OCI-LY3 (cell line): Measurements from ENCODE around the gene FFAR1.
"Not testable (repeated sequence)": the region's sequence is repeated elsewhere in the genome, so short reads cannot be mapped to it uniquely, and the experiment has no call there.

Source experiments
- H2AFZ ChIP-seq: fragments of 200-600, 300-600 bp; shearing (Covaris generic); 2 replicates; pipeline ENCODE4 v1.6.0; 2014; ENCODE audit warnings: antibody characterized with exemption, low read depth, low read length
- H3K27ac ChIP-seq: fragments of 200-600, 300-600 bp; sonication (generic); 2 replicates; pipeline ENCODE4 v1.5.1; 2014; ENCODE audit warnings: mild to moderate bottlenecking, low read length, moderate library complexity, mixed read lengths
- H3K27me3 ChIP-seq: fragments of 200-600, 300-600 bp; sonication (generic); 2 replicates; pipeline ENCODE4 v1.6.1; 2014; ENCODE audit warnings: low read depth, low read length, mixed read lengths
- H3K36me3 ChIP-seq: fragments of 200-600, 300-600 bp; sonication (generic); replicated peaks from 2 replicates; pipeline ENCODE3; 2014; ENCODE audit warnings: low read depth, low read length, mixed read lengths
- H3K4me1 ChIP-seq: fragments of 300-600, 200-600 bp; sonication (generic); 2 replicates; pipeline ENCODE4 v1.6.1; 2014; ENCODE audit warnings: low read length, mixed read lengths
- H3K4me2 ChIP-seq: fragments of 200-600, 300-600 bp; sonication (generic); 2 replicates; pipeline ENCODE4 v1.6.1; 2014; ENCODE audit warnings: low read length, mixed read lengths
- H3K4me3 ChIP-seq: fragments of 300-600, 200-600 bp; sonication (generic); 2 replicates; pipeline ENCODE4 v1.5.1; 2014; ENCODE audit warnings: antibody characterized with exemption, mild to moderate bottlenecking, low read length, moderate library complexity
- H3K79me2 ChIP-seq: fragments of 300-600, 200-600 bp; shearing (Covaris generic); 2 replicates; pipeline ENCODE4 v1.6.1; 2014; ENCODE audit warnings: mild to moderate bottlenecking, low read length, mixed read lengths
- H3K9ac ChIP-seq: fragments of 300-600, 200-600 bp; shearing (Covaris generic); 2 replicates; pipeline ENCODE4 v1.6.0; 2014; ENCODE audit warnings: mild to moderate bottlenecking, low read length, moderate library complexity
- H3K9me3 ChIP-seq: fragments of 200-600, 300-600 bp; shearing (Covaris generic); 2 replicates; pipeline ENCODE4 v1.6.1; 2014; ENCODE audit warnings: low read length, mixed read lengths; ENCODE audit not compliant: insufficient read depth
- H4K20me1 ChIP-seq: fragments of 200-600, 300-600 bp; sonication (generic); 2 replicates; pipeline ENCODE4 v1.6.1; 2016; ENCODE audit warnings: low read length, mixed read lengths; ENCODE audit not compliant: insufficient read depth
- CTCF ChIP-seq: fragments of 200-600, 300-600 bp; sonication (generic); IDR thresholded peaks from 2 replicates; pipeline ENCODE4 v1.5.1; 2014; ENCODE audit warnings: antibody characterized with exemption, low read length, low read depth
- EZH2phosphoT487 ChIP-seq: fragments of 200-600 bp; shearing (Covaris generic); IDR thresholded peaks from 2 replicates; pipeline ENCODE4 v1.6.1; 2018; ENCODE audit warnings: antibody characterized with exemption, mixed run types, low read depth

The FFAR1 gene

GRCh38 chr19:35357867-35358573 is 10.3 kb downstream of the FFAR1 start, which contains the start of gene FFAR3:
Gene FFAR3, plus strand, starts transcription at chr19:35358460. Its CDS starts 431 bp downstream, at chr19:35358891.
- no peaks in the 10 kb centered on the region for H3K36me3 ChIP-seq
- H3K9ac ChIP-seq, result no peak within 1 kb of the TSS
- no peak within 1 kb of the TSS for H2AFZ ChIP-seq
- no peak within 1 kb of the TSS for H3K4me3 ChIP-seq
- no peaks in the 10 kb centered on the region for H3K9me3 ChIP-seq
- peak within 1 kb of the TSS; percentile 9; the same call in 1 of the 2 replicates for H3K4me2 ChIP-seq
- no peaks in the 10 kb centered on the region for H4K20me1 ChIP-seq
- TF ChIP-seq CTCF (no peak), EZH2phosphoT487 (no peak)
- H3K79me2 ChIP-seq, result no peaks in the 10 kb centered on the region
- H3K4me1 ChIP-seq, result peaks cover under 1% of the 10 kb centered on the region; the same call in 1 of the 2 replicates
- no peak within 1 kb of the TSS for H3K27ac ChIP-seq
- H3K27me3 ChIP-seq, result peaks cover 19% of the 10 kb centered on the region; the same call in 1 of the 2 replicates

GRCh38 chr19:35358834-35359233 is 11.1 kb downstream of the FFAR1 start:
- not testable (repeated sequence) for H3K4me3 ChIP-seq, H3K79me2 ChIP-seq, H3K36me3 ChIP-seq, H3K27ac ChIP-seq, H3K4me2 ChIP-seq, H3K4me1 ChIP-seq, H3K9ac ChIP-seq, H2AFZ ChIP-seq, H3K9me3 ChIP-seq, H4K20me1 ChIP-seq
- peaks cover 19% of the 10 kb centered on the region; the same call in 1 of the 2 replicates for H3K27me3 ChIP-seq

GRCh38 chr19:35359395-35359794 is 11.7 kb downstream of the FFAR1 start:
- H3K4me1 ChIP-seq, H2AFZ ChIP-seq: not testable (repeated sequence)
- peaks cover 19% of the 10 kb centered on the region; the same call in 1 of the 2 replicates for H3K27me3 ChIP-seq

GRCh38 chr19:35360081-35360480 is 12.4 kb downstream of the FFAR1 start:
- not testable (repeated sequence) for H2AFZ ChIP-seq, H3K36me3 ChIP-seq, H3K9me3 ChIP-seq, H3K4me2 ChIP-seq, H3K4me3 ChIP-seq, H3K9ac ChIP-seq, H3K27ac ChIP-seq, H3K79me2 ChIP-seq, H4K20me1 ChIP-seq, H3K4me1 ChIP-seq
- peaks cover 19% of the 10 kb centered on the region; the same call in 1 of the 2 replicates for H3K27me3 ChIP-seq

More at GRCh38 chr19:35359395-35359794, 11.7 kb downstream of the FFAR1 start:
- not testable (repeated sequence) for H3K9me3 ChIP-seq, H3K4me3 ChIP-seq, H3K79me2 ChIP-seq, H4K20me1 ChIP-seq, H3K9ac ChIP-seq, H3K4me2 ChIP-seq, H3K27ac ChIP-seq, H3K36me3 ChIP-seq

- no peak overlapping the region for H3K9ac ChIP-seq
- H4K20me1 ChIP-seq, result no peaks in the 10 kb centered on the region
- H3K9me3 ChIP-seq, result no peaks in the 10 kb centered on the region
- peaks cover 23% of the 10 kb centered on the region; the same call in 1 of the 2 replicates for H3K27me3 ChIP-seq
- no peaks in the 10 kb centered on the region for H3K79me2 ChIP-seq
- H3K4me2 ChIP-seq, result no peak overlapping the region
- H3K36me3 ChIP-seq, result no peaks in the 10 kb centered on the region
- no peak overlapping the region for H3K27ac ChIP-seq
- H3K4me3 ChIP-seq, result no peak overlapping the region
- H2AFZ ChIP-seq, result no peak overlapping the region
- no peak for TF ChIP-seq EZH2phosphoT487
- no peak for TF ChIP-seq CTCF
- no peaks in the 10 kb centered on the region for H3K4me1 ChIP-seq
Measured at GRCh38 chr19:35360880-35361420, 13.2 kb downstream of the FFAR1 start.
